GM23338 (cell line): ENCODE results near the gene PRELP. TPM values are rescaled to one million over a fixed set of nuclear protein-coding genes. Genes with fewer than 3 reads are reported as not detected.

Source experiments
- ATAC-seq: fragments of 200-7000 bp; cut with Tn5 transposase; 3 replicates; pipeline ENCODE4 v1.9.1; 2020
- DNase-seq: peaks from one replicate; pipeline ENCODE4 v3.0.0-alpha.2; 2015; ENCODE audit warnings: low spot score
- H2AFZ ChIP-seq: fragments of 200-600 bp; sonication (generic); 2 replicates; pipeline ENCODE4 v1.8.0; 2016; ENCODE audit warnings: antibody characterized with exemption, mild to moderate bottlenecking, moderate library complexity
- H3F3A ChIP-seq: fragments of 200-600 bp; sonication (generic); replicated peaks from 2 replicates; pipeline ENCODE4 v1.8.0; 2017; ENCODE audit warnings: antibody characterized with exemption, mixed run types, low read depth
- H3K27ac ChIP-seq: fragments of 200-600 bp; sonication (generic); 2 replicates; pipeline ENCODE4 v1.6.1; 2016; ENCODE audit warnings: low read depth
- H3K27me3 ChIP-seq: fragments of 200-600 bp; sonication (generic); 2 replicates; pipeline ENCODE4 v1.8.0; 2016; ENCODE audit warnings: mild to moderate bottlenecking, mixed run types, moderate library complexity; ENCODE audit not compliant: insufficient read depth
- H3K36me3 ChIP-seq: fragments of 200-600 bp; sonication (generic); 2 replicates; pipeline ENCODE4 v1.8.0; 2016; ENCODE audit warnings: mild to moderate bottlenecking; ENCODE audit not compliant: insufficient read depth
- H3K4me1 ChIP-seq: fragments of 200-600 bp; sonication (generic); 2 replicates; pipeline ENCODE4 v1.8.0; 2016; ENCODE audit warnings: mild to moderate bottlenecking, moderate library complexity; ENCODE audit not compliant: insufficient read depth
- H3K4me2 ChIP-seq: fragments of 200-600 bp; sonication (generic); 2 replicates; pipeline ENCODE4 v1.7.1; 2017; ENCODE audit warnings: mixed run types
- H3K4me3 ChIP-seq: fragments of 200-600 bp; sonication (generic); 2 replicates; pipeline ENCODE4 v1.6.1; 2016; ENCODE audit warnings: mixed run types
- H3K79me2 ChIP-seq: fragments of 200-600 bp; sonication (generic); replicated peaks from 2 replicates; pipeline ENCODE4 v1.8.0; 2017; ENCODE audit warnings: mild to moderate bottlenecking; ENCODE audit not compliant: insufficient read depth
- H3K9me2 ChIP-seq: fragments of 200-600 bp; sonication (generic); 2 replicates; pipeline ENCODE4 v1.8.0; 2017; ENCODE audit not compliant: insufficient read depth
- H4K20me1 ChIP-seq: fragments of 200-600 bp; sonication (generic); replicated peaks from 2 replicates; pipeline ENCODE4 v1.8.0; 2017; ENCODE audit warnings: mild to moderate bottlenecking; ENCODE audit not compliant: insufficient read depth
- H3K27ac Mint-ChIP-seq: 2 replicates; pipeline ENCODE4 v1.8.0; 2020; ENCODE audit warnings: inconsistent platforms, mild to moderate bottlenecking, moderate library complexity, mixed read lengths
- H3K27me3 Mint-ChIP-seq: 3 replicates; pipeline ENCODE4 v1.8.0; 2022; ENCODE audit warnings: low read depth, mild to moderate bottlenecking, moderate library complexity, mixed read lengths, inconsistent platforms; ENCODE audit not compliant: insufficient read depth, poor library complexity
- H3K36me3 Mint-ChIP-seq: 3 replicates; pipeline ENCODE4 v1.8.0; 2021; ENCODE audit warnings: low read depth, mild to moderate bottlenecking, inconsistent platforms, moderate library complexity, mixed read lengths
- H3K4me1 Mint-ChIP-seq: 3 replicates; pipeline ENCODE4 v1.8.0; 2020; ENCODE audit warnings: mild to moderate bottlenecking, inconsistent platforms, mixed read lengths
- H3K4me3 Mint-ChIP-seq: 3 replicates; pipeline ENCODE4 v1.8.0; 2021; ENCODE audit warnings: moderate library complexity, mild to moderate bottlenecking, inconsistent platforms, mixed read lengths
- H3K9me3 Mint-ChIP-seq: 3 replicates; pipeline ENCODE4 v1.8.0; 2020; ENCODE audit warnings: moderate library complexity, mild to moderate bottlenecking, inconsistent platforms, mixed read lengths
- EZH2 ChIP-seq: fragments of 200-600 bp; sonication (generic); IDR thresholded peaks from one replicate; pipeline ENCODE4 v1.8.0; 2017; ENCODE audit warnings: antibody characterized with exemption, mild to moderate bottlenecking, low read depth; ENCODE audit not compliant: unreplicated experiment
- JUNB ChIP-seq: IDR thresholded peaks from one replicate; pipeline ENCODE4 v1.6.1; 2016; ENCODE audit warnings: antibody characterized with exemption; ENCODE audit not compliant: unreplicated experiment
- ZNF331 ChIP-seq: fragments of 250-450 bp; sonication (Bioruptor Pico); IDR thresholded peaks from 2 replicates; pipeline ENCODE4 v1.5.0; 2020; ENCODE audit warnings: low read depth, mild to moderate bottlenecking, moderate library complexity
- ZNF462 ChIP-seq: fragments of 250-450 bp; sonication (Bioruptor Pico); IDR thresholded peaks from 2 replicates; pipeline ENCODE4 v1.5.0; 2020; ENCODE audit warnings: mild to moderate bottlenecking, moderate library complexity
- polyA plus RNA-seq: library from polyadenylated mRNA; unstranded; fragments of >200 nt; fragmentation: Nextera tagmentation; extraction: Ambion mirVana; gene quantifications from 2 replicates; pipeline ENCODE4 v1.2.1, GENCODE V29; 2016
- total RNA-seq: library from RNA; depleted of rRNA; stranded (reverse); fragments of >200 nt; shearing (Covaris generic); gene quantifications from 2 replicates; pipeline ENCODE4 v1.2.3, GENCODE V29; 2014

PRELP gene
- total and polyA plus RNA-seq, 2 experiments from 2014 or later = 0.03 TPM

GRCh38 chr1:203478986-203479385, 3.4 kb downstream of the PRELP start:
- H3K36me3 ChIP-seq = no peaks in the 10 kb centered on the region
- H3K9me2 ChIP-seq = no peaks in the 10 kb centered on the region
- Mint-ChIP-seq H3K9me3 (no peaks in the 10 kb centered on the region), H3K4me1 (peaks cover 28% of the 10 kb centered on the region), H3K4me3 (no peak overlapping the region), H3K36me3 (no peaks in the 10 kb centered on the region), H3K27me3 (peaks cover 3% of the 10 kb centered on the region), H3K27ac (no peak overlapping the region)
- no peaks in the 10 kb centered on the region for H4K20me1 ChIP-seq
- H2AFZ ChIP-seq = no peak overlapping the region
- TF ChIP-seq ZNF462 (CRISPR knock-in tag) (no peak), JUNB (no peak)
- peaks cover 6% of the 10 kb centered on the region; the same call in 1 of the 2 replicates for H3K4me1 ChIP-seq
- no peak overlapping the region for H3K4me3 ChIP-seq
- no peak overlapping the region for H3K27ac ChIP-seq
- no peaks in the 10 kb centered on the region for H3F3A ChIP-seq
- H3K4me2 ChIP-seq = no peak overlapping the region
- H3K79me2 ChIP-seq = no peaks in the 10 kb centered on the region
- ATAC-seq (no peak), DNase-seq (no peak)
- no peaks in the 10 kb centered on the region for H3K27me3 ChIP-seq

- Histone ChIP-seq H3K79me2 (no peaks in the 10 kb centered on the region), H3K36me3 (no peaks in the 10 kb centered on the region), H3K4me3 (no peak overlapping the region), H3F3A (no peaks in the 10 kb centered on the region), H3K9me2 (no peaks in the 10 kb centered on the region), H3K4me2 (no peak overlapping the region), H3K27ac (no peak overlapping the region), H4K20me1 (no peaks in the 10 kb centered on the region), H3K4me1 (peaks cover 6% of the 10 kb centered on the region; the same call in 1 of the 2 replicates), H2AFZ (no peak overlapping the region), H3K27me3 (no peaks in the 10 kb centered on the region)
- Mint-ChIP-seq H3K4me3 (no peak overlapping the region), H3K27me3 (peaks cover 3% of the 10 kb centered on the region), H3K36me3 (no peaks in the 10 kb centered on the region), H3K27ac (no peak overlapping the region), H3K4me1 (peaks cover 28% of the 10 kb centered on the region), H3K9me3 (no peaks in the 10 kb centered on the region)
- TF ChIP-seq ZNF462 (CRISPR knock-in tag) (no peak), ZNF331 (no peak), EZH2 (no peak)
- ATAC-seq = no peak
- no peak for DNase-seq
These were observed 4.0 kb downstream of the PRELP start for GRCh38 chr1:203479646-203480045.
